Caco-2 (cell line): ENCODE results near the gene ZNF333. TPM values are rescaled to one million over a fixed set of nuclear protein-coding genes. Genes with fewer than 3 reads are reported as not detected.

Experiments used
- BruUV-seq: library from RNA; stranded (reverse); fragments of 400-500 nt; replicated peaks from 2 replicates; lab custom pipeline; 2021; lab: Mats Ljungman, UMichigan
- CTCF ChIA-PET: fragments of 300-600 bp; sonication (Branson Sonifier 250); formaldehyde crosslinking; loops from one replicate; lab custom pipeline; 2022; ENCODE audit warnings: antibody characterized with exemption; lab: Charles Lee
- POLR2A ChIA-PET: fragments of 300-600 bp; sonication (Branson Sonifier 250); formaldehyde crosslinking; loops from one replicate; lab custom pipeline; 2022; ENCODE audit warnings: antibody characterized with exemption; lab: Charles Lee
- DNase-seq, 2 experiments: peaks; one replicate each; pipeline versions ENCODE4 v3.0.0 to v3.0.0-alpha.2; 2020 to 2022
- H3K27me3 ChIP-seq: replicated peaks from 2 replicates; pipeline ENCODE4 v1.6.0; 2011; ENCODE audit warnings: low read length; ENCODE audit not compliant: control insufficient read depth, insufficient read depth
- H3K36me3 ChIP-seq: 2 replicates; pipeline ENCODE4 v1.5.1; 2011; ENCODE audit warnings: low read length; ENCODE audit not compliant: control insufficient read depth, insufficient read depth
- H3K4me1 ChIP-seq: fragments of 250-450 bp; sonication (Bioruptor Pico); 2 replicates; pipeline ENCODE4 v1.5.1; 2020; ENCODE audit warnings: mild to moderate bottlenecking
- H3K4me3 ChIP-seq: 2 replicates; pipeline ENCODE4 v1.5.1; 2011; ENCODE audit warnings: low read depth, mild to moderate bottlenecking, control low read depth, low read length
- H3K9me3 ChIP-seq: fragments of 250-450 bp; sonication (Bioruptor Pico); 2 replicates; pipeline ENCODE4 v1.5.1; 2020; ENCODE audit warnings: mild to moderate bottlenecking, moderate library complexity
- H3K27ac Mint-ChIP-seq: one replicate; pipeline ENCODE4 v1.8.0; 2022; ENCODE audit warnings: mixed read lengths; ENCODE audit not compliant: unreplicated experiment
- H3K27me3 Mint-ChIP-seq: one replicate; pipeline ENCODE4 v1.8.0; 2022; ENCODE audit warnings: mixed read lengths; ENCODE audit not compliant: insufficient read depth, unreplicated experiment
- H3K36me3 Mint-ChIP-seq: one replicate; pipeline ENCODE4 v1.8.0; 2022; ENCODE audit warnings: mild to moderate bottlenecking, mixed read lengths; ENCODE audit not compliant: insufficient read depth, unreplicated experiment
- H3K4me1 Mint-ChIP-seq: one replicate; pipeline ENCODE4 v1.8.0; 2022; ENCODE audit warnings: low read depth, mixed read lengths; ENCODE audit not compliant: unreplicated experiment
- H3K4me3 Mint-ChIP-seq: one replicate; pipeline ENCODE4 v1.8.0; 2022; ENCODE audit warnings: mild to moderate bottlenecking, moderate library complexity, mixed read lengths; ENCODE audit not compliant: unreplicated experiment
- H3K9me3 Mint-ChIP-seq: one replicate; pipeline ENCODE4 v1.8.0; 2022; ENCODE audit warnings: mixed read lengths; ENCODE audit not compliant: unreplicated experiment
- intact Hi-C: fragments of 100-400 bp; cut with micrococcal nuclease; formaldehyde crosslinking; loops from one replicate; pipeline ENCODE4 v1.10.0; 2022; ENCODE audit not compliant: unreplicated experiment
- total RNA-seq: library from RNA; stranded (reverse); gene quantifications from 2 replicates; pipeline ENCODE4 v1.2.3, GENCODE V29; 2022
- TF ChIP-seq, protein P1 (sequence below), 2 experiments: fragments of 200-600 bp in 1 of 2; IDR thresholded peaks; 1 replicate in 1 of 2; 2 replicates in 1 of 2; pipeline versions ENCODE4 v1.5.1 to v1.8.0; 2011 to 2022; ENCODE audit warnings: antibody characterized with exemption in 1 of 2, control low read depth in 1 of 2, inconsistent platforms in 1 of 2, low read depth in 1 of 2, low read length in 1 of 2, mild to moderate bottlenecking in 1 of 2, moderate library complexity in 1 of 2; ENCODE audit not compliant: insufficient read depth in 1 of 2, severe bottlenecking in 1 of 2, unreplicated experiment in 1 of 2

Gene ZNF333
- total RNA-seq, 1 experiment from 2014 or later = 5.3 TPM

- POLR2A ChIA-PET = no interaction called here
- Histone ChIP-seq H3K36me3 (no peaks in the 10 kb centered on the region), H3K4me3 (no peak overlapping the region), H3K4me1 (no peaks in the 10 kb centered on the region), H3K9me3 (no peaks in the 10 kb centered on the region), H3K27me3 (no peaks in the 10 kb centered on the region)
- H3K9me3 Mint-ChIP-seq = no peaks in the 10 kb centered on the region
- H3K4me1 Mint-ChIP-seq = no peaks in the 10 kb centered on the region
- no peak overlapping the region for H3K4me3 Mint-ChIP-seq
- CTCF ChIA-PET = no interaction called here
- DNase-seq = no peak
- H3K36me3 Mint-ChIP-seq = no peaks in the 10 kb centered on the region
- intact Hi-C loops = no loop called here
- no TSS peak for BruUV-seq
- TF ChIP-seq, protein P1, sequence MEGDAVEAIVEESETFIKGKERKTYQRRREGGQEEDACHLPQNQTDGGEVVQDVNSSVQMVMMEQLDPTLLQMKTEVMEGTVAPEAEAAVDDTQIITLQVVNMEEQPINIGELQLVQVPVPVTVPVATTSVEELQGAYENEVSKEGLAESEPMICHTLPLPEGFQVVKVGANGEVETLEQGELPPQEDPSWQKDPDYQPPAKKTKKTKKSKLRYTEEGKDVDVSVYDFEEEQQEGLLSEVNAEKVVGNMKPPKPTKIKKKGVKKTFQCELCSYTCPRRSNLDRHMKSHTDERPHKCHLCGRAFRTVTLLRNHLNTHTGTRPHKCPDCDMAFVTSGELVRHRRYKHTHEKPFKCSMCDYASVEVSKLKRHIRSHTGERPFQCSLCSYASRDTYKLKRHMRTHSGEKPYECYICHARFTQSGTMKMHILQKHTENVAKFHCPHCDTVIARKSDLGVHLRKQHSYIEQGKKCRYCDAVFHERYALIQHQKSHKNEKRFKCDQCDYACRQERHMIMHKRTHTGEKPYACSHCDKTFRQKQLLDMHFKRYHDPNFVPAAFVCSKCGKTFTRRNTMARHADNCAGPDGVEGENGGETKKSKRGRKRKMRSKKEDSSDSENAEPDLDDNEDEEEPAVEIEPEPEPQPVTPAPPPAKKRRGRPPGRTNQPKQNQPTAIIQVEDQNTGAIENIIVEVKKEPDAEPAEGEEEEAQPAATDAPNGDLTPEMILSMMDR (IDR thresholded peaks at IDR 0.05; ENCODE audit: insufficient read depth in 1 of 2, low read depth in 1 of 2, low read length in 1 of 2, severe bottlenecking in 1 of 2, unreplicated experiment in 1 of 2) = no peak
- H3K27me3 Mint-ChIP-seq = peaks cover 4% of the 10 kb centered on the region
- H3K27ac Mint-ChIP-seq = no peak overlapping the region
Measured at GRCh38 chr19:14767466-14767971, 77.7 kb downstream of the ZNF333 start.

DNA sequence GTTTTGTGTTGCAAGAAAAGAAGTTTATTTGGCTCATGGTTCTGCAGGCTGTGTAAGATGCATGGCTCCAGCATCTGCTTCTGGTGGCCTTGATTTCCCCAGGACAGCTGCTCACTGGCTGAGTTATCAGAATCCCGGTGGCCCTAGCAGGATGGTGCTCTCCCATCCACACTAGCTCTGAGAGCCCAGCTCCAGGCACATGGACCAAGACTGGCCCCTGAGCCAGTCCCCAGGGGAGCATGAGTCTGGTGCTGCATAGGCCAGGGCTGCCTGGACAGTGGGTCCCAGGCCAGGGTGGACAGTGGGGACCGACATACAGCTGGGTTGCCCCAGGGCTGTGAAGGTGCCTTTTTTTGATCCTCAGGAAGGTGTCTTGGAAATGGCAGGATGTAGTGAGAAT lies 78.2 kb downstream of the ZNF333 start:
- no peaks in the 10 kb centered on the region for H3K9me3 Mint-ChIP-seq
- H3K4me3 Mint-ChIP-seq = no peak overlapping the region
- Histone ChIP-seq H3K4me1 (no peaks in the 10 kb centered on the region), H3K4me3 (no peak overlapping the region), H3K27me3 (no peaks in the 10 kb centered on the region), H3K36me3 (no peaks in the 10 kb centered on the region), H3K9me3 (no peaks in the 10 kb centered on the region)
- CTCF ChIA-PET = no interaction called here
- TF ChIP-seq, protein P1 (IDR thresholded peaks at IDR 0.05; ENCODE audit: insufficient read depth in 1 of 2, low read depth in 1 of 2, low read length in 1 of 2, severe bottlenecking in 1 of 2, unreplicated experiment in 1 of 2) = no peak
- no peak overlapping the region for H3K27ac Mint-ChIP-seq
- no peaks in the 10 kb centered on the region for H3K4me1 Mint-ChIP-seq
- no TSS peak for BruUV-seq
- H3K36me3 Mint-ChIP-seq = no peaks in the 10 kb centered on the region
- POLR2A ChIA-PET = no interaction called here
- intact Hi-C loops = no loop called here
- DNase-seq = no peak
- peaks cover 4% of the 10 kb centered on the region for H3K27me3 Mint-ChIP-seq

DNA sequence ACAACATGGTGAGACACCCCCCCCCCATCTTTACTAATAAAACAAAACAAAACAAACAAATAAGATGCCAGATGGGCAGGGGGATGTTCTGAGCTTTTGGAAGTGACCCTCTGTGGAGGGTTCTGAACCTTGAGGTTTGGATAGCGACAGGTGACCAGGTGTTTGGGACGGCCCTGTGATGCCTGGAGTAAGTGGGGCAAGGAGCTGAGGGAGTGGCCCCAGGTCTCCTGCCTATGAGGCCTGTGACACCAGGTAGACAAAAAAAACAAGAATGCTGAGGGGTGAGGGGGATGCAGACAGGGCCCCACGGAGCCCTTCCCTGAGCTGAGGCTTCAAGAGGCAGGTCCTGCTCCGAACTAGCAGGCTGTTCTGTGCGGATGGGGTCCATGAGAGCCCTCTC lies 79.4 kb downstream of the ZNF333 start:
- Histone ChIP-seq H3K9me3 (no peaks in the 10 kb centered on the region), H3K36me3 (no peaks in the 10 kb centered on the region), H3K4me1 (no peaks in the 10 kb centered on the region), H3K4me3 (no peak overlapping the region), H3K27me3 (no peaks in the 10 kb centered on the region)
- no peak for DNase-seq
- Mint-ChIP-seq H3K4me3 (no peak overlapping the region), H3K27me3 (peaks cover 4% of the 10 kb centered on the region), H3K27ac (no peak overlapping the region), H3K4me1 (no peaks in the 10 kb centered on the region), H3K36me3 (no peaks in the 10 kb centered on the region), H3K9me3 (no peaks in the 10 kb centered on the region)
- BruUV-seq = no TSS peak
- TF ChIP-seq, protein P1 (IDR thresholded peaks at IDR 0.05; ENCODE audit: insufficient read depth in 1 of 2, low read depth in 1 of 2, low read length in 1 of 2, severe bottlenecking in 1 of 2, unreplicated experiment in 1 of 2) = no peak
- ChIA-PET CTCF (no interaction called here), POLR2A (no interaction called here)
- intact Hi-C loops = no loop called here
